GM12873 (cell line): ENCODE data around the gene ROR2.

Experiments
- TF ChIP-seq, protein P1 (sequence below): IDR thresholded peaks from 2 replicates; pipeline ENCODE4 v1.5.1; 2012; ENCODE audit warnings: low read depth, mild to moderate bottlenecking, moderate library complexity, low read length, control low read depth; ENCODE audit not compliant: insufficient read depth; ENCODE audit errors: missing control alignments

The ROR2 gene

DNA sequence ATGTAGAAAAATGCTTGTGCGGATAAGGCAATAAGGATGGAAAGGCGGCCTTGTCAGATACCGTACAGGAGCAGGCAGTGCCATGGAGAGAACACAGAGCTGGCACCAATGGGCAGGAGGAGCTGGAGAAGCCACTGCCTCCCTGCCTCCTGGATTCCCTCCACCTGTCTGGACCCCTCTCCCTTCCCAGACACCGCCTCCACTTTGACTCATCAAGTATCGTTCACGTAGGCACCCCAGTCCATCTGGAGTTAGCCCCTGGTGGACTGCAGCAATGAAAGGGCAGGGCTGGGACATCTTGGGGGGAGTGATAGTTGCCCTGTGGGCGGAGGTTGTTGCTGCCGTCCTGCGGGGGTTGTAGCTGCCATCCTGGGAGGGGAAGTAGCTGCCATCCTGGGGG, 232.0 kb downstream of the ROR2 start:
- TF ChIP-seq, protein P1, sequence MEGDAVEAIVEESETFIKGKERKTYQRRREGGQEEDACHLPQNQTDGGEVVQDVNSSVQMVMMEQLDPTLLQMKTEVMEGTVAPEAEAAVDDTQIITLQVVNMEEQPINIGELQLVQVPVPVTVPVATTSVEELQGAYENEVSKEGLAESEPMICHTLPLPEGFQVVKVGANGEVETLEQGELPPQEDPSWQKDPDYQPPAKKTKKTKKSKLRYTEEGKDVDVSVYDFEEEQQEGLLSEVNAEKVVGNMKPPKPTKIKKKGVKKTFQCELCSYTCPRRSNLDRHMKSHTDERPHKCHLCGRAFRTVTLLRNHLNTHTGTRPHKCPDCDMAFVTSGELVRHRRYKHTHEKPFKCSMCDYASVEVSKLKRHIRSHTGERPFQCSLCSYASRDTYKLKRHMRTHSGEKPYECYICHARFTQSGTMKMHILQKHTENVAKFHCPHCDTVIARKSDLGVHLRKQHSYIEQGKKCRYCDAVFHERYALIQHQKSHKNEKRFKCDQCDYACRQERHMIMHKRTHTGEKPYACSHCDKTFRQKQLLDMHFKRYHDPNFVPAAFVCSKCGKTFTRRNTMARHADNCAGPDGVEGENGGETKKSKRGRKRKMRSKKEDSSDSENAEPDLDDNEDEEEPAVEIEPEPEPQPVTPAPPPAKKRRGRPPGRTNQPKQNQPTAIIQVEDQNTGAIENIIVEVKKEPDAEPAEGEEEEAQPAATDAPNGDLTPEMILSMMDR, result no peak

DNA sequence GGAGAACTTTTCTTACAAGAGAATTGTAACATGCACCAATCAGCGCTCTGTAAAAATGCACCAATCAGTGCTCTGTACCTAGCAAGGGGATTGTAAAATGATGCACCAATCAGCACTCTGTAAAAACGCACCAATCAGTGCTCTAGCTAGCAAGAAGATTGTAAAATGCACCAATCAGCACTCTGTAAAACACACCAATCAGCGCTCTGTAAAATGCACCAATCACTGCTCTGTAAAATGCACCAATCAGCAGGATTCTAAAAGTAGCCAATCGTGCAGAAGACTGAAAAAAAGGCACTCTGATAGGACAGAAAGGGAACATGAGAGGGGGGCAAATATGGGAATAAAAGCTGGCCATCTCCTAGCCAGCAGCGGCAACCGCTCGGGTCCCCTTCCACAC, 233.2 kb downstream of the ROR2 start:
- TF ChIP-seq, protein P1, result no peak

DNA sequence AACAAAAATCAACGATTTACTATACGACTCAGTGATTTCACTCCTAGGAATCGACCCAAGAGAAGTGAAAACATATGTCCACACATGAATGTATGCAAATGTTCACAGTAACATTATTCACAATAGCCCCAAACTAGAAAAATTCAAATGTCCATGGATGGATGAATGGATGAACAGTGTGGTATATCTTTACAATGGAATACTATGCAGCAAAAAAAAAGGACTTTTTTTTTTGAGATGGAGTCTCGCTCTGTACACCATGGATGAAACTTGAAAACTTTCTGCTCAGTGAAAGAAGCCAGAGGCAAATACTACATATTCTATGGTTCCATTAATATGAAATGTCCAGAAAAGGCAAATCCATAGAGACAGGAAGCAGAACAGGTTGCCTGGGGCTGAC, 233.8 kb downstream of the ROR2 start:
- TF ChIP-seq, protein P1, result no peak

DNA sequence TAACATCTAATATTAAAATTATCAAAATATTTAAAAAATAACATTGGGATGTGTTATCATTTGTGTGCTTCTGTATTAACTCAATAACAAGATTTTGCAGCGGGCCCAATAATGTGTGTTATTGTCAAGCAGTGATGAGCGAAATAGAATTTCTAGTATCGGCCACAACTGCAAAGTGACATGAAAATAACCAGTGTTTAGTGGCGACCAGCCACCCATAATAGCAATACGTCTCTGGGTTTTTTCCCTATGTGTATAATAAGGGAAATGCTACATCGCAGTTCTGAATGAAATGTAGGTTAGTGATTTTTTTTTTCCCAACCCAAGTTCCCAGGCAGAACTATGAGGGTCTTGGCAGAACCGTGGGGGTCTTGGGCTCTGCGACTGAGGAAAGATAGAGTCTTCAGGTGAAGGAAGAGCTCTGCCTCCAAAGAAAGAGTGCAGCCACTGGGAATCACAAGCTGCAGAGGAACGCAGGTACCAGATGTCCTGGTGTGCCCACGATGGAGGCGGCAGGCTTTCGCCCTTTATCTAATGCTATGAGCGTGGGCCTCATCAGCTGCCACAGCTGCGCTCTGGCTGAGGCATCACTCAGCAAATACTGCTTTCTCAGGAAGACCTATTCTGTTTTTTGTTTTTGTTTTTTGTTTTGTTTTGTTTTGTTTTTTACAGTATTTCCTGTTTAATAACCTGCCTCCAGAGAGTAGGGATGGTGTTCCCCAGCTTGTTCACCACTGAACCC, 235.0 kb downstream of the ROR2 start:
- TF ChIP-seq, protein P1, result no peak

DNA sequence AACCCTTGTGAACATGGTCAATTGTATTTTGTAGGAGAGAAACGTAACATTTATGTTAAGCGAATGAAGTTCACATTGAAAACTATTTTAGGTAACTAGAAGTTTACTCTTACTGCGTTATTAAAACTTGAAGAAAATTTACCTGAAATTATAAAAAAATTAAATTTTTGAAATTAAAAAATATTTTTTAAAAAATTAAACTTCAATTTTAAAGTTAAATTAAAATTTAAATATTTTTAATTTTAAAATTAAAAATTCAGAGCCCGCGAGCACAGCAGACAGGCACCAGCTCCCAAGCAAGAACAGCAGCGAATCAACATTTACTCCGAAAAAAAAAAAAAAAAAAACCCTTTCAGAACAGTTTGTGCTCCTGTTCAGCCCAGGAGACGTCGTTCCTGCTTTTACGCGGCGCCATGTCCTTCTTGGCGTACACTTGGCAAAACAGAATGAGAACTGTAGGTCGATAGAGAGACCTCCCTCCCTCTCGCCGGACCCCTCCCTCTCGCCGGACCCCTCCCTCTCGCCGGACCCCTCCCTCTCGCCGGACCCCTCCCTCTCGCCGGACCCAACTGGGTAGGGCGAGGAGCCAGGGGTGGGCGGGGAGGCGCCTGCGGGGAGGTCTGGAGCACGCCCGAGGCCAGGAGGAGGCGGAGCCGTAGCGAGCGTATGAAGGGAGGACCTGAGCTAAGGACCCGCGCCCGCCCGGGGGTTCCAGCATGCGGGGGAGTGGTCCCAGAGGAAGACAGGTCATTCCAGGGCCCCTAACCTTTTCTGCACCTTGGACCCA, 235.8 kb downstream of the ROR2 start:
- TF ChIP-seq, protein P1, result no peak

DNA sequence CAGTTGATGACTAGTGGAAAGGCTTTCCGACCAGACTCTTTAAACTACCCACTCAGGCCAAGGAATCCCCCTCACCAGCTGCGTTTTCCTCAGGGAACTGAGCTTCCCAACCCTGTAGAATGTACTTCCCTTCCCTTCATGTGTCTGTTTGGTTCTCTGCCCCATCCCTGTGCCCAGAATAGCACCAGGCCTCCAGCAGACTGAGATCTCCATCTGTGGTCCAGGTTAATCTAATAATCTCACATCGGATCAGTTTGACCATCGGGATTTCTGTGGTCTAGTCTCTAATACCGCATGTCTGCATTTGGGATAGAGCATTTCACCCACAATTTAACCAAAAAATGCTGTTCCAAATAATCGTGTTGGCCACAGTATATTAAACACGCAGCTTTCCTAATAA, 237.2 kb downstream of the ROR2 start:
- TF ChIP-seq, protein P1, result no peak

DNA sequence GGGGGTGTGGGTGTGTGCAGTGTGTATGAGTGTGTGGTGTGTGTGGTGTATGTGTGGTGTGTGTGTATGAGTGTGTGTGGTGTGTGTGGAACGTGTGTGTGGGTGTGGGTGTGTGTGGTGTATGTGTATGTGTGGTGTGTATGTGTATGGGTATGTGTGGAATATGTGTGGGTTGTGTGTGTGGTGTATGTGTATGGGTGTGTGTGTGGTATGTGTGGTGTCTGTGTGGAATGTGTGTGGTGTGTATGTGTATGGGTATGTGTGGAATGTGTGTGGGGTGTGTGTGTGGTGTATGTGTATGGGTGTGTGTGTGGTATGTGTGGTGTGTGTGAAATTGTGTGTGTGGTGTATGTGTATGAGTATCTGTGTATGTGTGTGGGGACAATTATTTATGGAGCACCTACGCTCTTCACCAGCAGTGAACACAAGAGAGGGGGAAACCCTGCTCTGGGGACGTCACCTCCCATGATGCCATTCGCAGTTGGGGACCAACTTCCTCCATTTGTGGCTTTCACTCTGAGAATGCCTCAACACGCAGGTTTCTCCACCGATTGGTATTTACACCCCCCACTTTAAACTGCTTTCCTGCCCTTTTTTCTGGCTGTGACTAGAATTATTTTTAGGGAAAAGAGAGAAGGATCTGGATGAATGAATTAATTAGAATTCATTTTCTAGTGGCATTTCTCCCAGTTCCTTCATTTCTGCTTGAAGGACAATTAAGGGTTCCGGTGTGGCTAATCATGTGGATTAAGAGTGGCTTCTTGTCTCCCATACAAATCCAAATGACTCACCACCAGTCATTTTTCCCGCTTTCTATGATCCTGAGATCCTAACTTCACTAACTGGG, 238.1 kb downstream of the ROR2 start:
- TF ChIP-seq, protein P1, result no peak
